Fibroblast of peridontal ligament (primary cell): ENCODE results near the gene STK32C.

Experiments
- DNase-seq: peaks from one replicate; pipeline ENCODE4 v3.0.0-alpha.2; 2010; ENCODE audit errors: extremely low read depth

Gene STK32C

DNA sequence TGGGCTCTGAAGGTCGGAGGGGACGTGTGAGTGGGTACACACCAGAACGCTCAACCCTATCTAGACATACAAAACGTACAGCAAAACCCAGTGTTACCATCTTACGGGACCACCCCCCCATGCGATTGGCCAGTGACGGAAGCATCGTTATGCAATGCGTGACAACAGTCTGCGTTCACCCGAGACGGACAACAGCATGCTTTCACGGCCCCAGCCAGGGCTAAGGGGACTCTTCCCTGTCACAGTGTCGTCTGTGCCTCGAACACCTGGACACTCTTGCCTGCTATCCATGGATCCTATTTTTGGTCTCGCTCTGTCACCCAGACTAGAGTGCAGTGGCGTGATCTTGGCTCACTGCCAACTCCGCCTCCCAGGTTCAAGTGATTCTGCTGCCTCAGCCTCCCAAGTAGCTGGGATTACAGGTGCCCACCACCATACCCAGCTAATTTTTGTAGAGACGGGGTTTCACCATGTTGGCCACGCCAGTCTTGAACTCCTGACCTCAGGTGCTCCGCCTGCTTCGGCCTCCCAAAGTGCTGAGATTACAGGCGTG, 97.7 kb downstream of the STK32C start:
- DNase-seq = no peak

DNA sequence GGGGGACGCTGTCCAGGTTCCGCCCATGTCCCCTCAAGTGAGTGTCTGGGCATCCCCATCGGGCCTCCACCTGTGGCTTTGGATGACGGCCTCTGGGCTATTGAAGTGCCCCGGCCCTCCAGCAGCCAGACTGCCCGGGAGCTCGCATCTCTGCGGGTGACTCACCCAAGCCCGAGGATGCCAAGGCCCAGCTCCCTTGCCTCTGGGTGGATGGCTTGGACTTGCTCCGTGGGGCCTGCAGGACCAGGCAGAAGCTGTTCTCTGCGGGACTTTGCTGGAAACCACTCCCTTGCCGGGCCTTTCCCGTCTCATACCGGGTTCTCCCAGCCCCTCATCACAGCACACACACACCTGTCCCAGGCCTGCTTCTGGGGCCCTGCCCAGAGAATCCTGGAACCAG, 98.6 kb downstream of the STK32C start:
- DNase-seq = peak; percentile 6

GRCh38 chr10:132208462-132209050, 99.2 kb downstream of the STK32C start:
- DNase-seq = no peak

DNA sequence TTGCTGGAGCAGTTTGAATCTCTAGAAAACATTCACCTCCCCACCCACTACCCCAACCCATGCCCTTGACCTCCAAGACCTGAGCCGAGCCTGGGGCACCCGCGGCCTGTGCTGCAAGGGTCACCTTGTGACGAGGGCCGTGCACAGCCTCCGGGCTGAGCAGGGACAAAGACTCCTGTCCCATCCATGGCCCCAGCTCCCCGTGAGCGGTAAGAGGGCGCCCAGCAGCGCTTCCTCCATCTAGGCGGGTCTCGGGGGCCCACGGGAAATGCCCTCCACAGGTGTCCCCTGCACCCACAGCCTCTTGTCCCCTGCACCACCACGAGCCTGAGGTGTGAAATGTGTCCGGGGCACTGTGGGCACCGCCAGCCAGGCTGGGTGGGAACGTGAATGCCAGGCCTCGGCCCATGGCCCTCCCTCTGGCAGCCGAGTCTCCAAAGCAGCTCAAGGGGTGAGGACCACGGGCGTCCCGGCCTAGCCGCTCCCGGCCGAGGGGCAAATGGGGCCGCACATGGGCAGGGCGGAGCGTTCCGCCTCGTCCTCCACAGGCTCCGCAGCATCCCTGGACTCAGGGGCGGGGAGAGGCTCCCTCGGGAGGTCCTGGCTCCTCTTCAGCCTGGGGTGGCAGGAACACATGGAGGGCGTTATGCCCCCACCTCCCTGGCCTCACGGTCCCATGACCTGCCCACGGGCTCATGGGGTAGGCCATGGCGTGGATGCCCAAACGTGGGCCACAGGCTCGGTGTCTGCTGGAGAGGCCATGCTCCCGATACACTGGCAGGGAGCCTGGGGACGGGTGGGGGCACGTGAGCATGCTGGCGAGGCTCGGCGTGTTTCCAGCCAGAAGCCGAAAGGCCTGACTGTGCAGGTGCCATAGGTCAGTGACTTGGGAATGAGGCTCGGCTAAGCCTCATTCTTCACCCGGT, 100.0 kb downstream of the STK32C start:
- DNase-seq = no peak

DNA sequence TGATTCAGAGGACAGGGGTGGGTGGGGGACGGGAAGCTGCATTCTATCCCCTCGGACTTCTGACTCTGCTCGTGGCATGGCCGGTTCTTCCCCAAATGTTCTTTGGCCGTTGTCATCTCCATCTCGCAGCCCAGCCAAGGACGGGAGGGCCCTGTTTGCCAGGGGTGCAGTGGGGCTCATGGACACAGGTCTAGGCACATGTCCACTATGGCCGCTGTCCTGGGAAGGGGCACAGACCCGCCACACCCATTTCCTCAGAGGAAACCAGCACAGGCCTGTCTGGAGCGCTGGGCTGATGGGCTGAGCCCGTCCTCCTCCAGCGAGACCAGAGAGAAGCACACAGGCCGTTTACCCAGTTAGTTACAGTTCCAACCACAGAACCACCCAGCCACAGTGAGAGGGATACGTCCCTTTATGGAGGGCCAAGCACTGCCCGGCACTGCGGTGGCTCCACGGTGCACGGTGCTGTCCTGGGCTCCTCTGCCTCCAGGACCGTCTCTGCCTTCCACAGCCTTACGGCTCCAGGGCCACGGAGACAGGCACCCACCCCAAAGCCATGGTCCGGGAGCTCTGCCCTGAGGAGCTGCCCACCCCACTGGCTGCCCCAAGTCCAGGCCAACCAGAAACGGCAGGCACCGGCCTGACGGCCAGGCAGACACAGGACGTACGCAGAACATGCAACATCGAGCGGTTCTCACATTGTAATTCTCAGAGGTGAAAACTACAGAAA, 100.8 kb downstream of the STK32C start:
- no peak for DNase-seq

DNA sequence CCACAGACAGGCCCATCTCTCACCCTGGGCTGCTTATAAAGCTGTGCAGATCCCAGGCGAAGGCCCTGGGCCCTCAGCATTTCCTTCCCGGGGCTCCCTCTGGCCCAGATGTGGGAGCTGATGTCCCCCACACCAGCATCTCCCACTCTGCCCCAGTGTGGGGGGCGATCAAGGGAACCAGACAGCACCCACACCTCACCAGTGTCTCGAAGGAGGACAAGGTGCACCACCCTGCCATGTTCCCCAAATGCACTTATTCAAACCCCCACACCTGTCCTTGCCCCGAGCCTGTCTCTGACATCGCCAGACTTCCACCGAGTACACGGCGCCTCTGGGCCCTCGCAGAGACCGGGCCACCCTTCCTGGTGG, 101.4 kb downstream of the STK32C start:
- DNase-seq = no peak

DNA sequence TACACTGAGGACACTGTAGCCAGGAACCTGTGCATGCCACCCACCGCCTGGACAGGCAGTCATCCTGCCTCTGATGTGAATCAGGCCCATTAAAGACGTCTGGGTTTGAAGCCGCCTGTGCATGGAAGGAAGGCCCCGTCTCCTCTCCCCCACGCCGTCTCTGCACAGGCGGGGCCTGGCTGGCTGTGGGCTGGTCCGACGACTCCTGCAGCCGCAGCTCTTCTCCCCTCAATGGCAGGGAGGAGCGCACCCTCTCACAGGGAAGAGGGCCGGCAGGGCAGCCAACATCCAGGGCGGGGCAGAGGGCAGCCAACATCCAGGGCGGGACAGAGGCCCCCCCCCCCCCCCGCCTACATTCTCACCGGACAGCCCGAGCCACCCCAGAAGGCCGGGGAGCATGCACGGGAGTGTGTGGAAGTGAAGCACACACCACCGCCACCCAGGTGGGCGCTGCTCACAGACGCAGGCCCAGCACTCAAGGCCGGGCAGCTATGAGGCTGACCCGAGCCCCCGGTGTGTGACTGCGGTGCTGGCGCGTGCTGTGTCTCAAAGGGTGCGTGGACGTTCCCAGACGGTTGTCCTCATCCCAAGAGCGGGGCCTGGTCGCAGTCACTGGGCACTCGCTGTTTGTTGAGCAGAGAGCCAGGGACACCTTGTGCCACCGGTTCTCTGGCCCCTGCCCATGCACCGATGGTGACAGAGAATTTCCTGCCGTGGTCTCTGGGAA, 101.9 kb downstream of the STK32C start:
- no peak for DNase-seq

DNA sequence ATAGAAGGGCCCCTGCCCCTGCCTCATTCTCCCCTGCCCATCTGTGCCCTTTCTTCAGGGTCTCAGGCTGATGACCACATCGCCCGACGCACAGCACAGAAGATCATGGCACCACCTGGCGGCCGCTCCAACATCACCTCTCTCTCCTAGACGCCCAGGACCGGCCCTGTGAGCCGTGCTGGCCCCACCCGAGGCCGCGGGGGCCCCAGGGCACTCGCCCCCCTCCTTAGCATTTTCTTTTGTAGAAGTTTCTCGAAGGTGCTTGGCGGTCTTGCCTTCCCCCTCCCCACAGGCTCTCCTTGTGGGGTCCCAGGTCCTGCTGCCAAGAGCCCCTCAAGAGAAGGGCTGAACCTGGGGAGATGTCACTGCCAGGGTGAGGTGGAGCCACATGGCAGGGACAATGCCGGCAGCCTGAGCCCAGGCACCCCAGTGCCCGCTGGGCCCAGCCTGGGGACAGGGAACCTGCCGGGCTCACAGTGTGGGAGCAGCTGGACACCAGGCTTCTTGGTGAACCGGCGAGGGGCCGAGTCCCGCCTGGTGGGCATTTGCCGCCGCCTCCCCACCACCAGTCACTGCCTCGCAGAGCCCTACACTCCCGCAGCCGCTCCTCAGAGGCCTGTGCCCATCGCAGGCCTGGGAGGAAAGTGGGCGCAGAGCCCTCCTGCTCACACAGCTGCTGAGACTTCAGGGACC, 102.8 kb downstream of the STK32C start:
- no peak for DNase-seq

GRCh38 chr10:132204078-132204780, 103.5 kb downstream of the STK32C start:
- no peak for DNase-seq

DNA sequence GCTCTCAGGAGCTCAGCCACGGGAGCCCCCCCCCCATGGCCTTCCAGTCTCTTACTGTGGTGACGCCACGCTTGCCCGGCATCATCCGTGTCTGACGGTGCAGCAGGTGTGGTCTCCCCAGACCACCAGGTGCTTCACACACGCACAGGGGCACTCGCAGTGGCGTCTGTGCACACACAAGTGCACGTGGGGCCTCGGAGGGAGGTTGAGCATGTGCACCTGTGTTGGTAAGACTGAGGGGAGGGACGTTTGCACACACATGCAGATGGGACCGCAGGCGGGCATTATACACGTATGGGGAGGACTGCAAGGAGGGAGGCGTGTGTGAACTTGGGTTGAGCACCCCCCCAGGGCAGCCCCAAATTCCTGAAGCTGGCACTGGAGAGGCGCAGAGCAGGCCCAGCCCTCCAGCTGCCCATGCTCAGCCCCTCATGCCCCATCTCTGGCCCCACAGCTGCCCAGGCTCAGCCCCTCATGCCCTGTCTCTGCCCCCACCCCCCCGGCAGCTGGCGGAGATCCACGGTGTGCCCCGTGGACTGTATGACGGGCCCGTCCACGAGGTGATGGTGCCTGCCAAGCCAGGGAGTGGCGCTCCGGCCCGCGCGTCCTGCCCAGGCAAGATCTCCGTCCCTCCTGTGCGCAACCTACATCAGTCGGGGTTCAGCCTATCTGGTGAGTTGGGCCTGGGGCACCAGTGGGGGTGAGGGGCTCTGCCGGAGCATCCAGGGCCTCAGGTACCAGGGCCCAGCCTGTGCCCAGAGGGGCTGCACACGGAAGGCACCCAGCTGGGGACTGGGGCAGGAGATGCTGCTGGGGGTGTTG, 104.3 kb downstream of the STK32C start:
- DNase-seq = no peak

GRCh38 chr10:132202070-132202970, 105.4 kb downstream of the STK32C start:
- no peak for DNase-seq

DNA sequence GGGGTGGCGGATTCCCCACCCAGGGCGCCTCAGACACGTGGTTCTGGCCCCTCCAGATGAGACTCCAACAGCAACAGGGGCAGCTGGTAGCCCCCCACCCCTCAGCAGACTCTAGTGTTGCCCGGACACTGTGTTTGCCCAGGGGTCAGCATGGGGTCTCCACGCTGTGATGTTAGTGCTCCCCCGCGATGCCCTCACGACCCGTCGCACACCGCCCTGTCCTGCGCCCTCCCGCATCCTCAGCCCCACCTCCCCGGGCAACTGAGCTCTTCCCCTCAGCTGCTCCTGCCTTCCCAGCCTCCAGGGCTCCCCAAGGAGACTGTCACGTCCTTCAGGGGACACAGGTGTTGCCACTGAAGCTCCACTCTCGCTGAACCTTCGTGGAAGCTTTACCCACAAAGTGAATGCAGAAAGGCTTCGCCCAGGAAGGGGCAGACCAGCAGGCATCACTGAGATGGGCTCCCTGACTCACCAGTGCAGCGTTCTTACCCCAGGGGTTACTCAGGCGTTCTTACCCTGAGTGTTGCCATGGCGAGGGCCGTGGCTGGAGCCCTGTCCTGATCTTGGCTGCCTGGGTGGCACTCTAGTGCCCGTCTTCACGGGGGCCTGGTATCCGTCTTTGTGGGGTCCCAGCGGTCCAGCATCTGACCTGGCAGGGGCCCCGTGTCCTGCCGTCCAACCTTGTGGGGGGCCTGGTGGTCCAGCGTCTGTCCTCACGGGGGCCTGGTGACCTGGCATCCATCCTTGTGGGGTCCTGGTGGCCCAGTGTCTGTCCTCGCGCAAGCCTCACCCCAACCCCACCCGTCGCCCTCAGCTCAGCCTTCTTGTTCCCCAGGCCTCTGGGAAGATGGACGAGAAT, 106.4 kb downstream of the STK32C start:
- no peak for DNase-seq

DNA sequence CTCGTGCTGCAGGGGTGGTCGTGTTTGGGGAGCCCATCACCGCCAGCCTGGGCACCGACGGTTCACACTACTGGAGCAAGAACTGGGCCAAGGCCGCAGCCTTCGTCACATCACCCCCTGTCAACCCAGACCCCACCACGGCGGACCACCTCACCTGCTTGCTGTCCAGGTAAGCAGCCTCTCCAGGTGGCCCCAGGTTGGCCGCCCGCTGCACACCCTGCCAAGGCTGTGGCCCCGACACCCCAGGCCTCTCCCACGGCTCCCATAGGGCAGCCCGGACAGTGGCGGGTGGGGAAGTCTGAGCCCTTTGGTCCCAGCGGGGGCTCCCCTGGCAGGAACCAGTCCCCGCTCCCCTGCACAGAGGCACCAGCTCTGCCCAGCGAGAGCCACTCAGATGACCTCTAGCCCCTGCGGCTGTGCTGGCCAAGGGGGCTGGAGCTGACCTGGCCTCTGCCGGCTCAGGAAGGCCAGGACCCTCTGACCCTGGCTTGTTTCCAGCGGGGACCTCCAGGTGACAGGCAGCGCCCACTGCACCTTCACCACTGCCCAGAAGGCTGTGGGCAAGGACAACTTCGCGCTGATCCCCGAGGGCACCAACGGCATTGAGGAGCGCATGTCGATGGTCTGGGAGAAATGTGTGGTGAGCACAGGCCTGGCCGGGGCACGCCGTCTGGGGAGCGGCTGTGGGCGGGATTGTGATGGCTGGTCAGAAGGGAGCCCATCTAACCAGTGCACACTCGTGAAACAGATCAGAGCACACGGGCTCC, 107.2 kb downstream of the STK32C start:
- no peak for DNase-seq

DNA sequence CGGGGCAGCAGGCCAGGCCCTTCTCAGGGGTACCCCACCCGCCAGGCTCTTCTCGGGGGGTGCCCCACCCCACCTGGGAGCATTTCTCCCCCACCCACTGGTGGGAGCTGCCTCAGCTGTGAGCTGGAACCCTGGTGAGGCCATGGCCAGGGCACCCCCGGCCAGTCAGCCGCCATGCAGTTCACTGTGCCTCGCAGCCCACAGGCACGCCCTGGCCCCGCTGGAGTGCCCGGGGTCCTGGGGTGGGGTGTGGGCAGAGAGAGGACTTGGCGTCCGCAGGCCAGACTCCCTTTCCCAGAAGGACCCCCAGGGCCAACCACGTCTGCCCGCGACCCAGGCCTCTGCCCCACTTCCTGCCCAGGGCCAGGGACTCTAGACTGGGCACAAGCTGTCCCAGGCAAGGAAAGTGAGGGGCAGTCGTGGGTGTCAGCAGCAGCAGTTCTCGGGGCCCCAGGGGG, 107.9 kb downstream of the STK32C start:
- DNase-seq = no peak

GRCh38 chr10:132199268-132199853, 108.4 kb downstream of the STK32C start:
- DNase-seq = no peak
